ENCODE measurements around the gene PLK2. TPM values are rescaled to one million over a fixed set of nuclear protein-coding genes. Genes with fewer than 3 reads are reported as not detected.

PLK2 gene
- total and polyA plus RNA-seq, 4 donors = 20.1 to 363 (median 40.9) TPM

- H3K4me3 ChIP-seq = no peak overlapping the region
- no peaks in the 10 kb centered on the region for H3K36me3 ChIP-seq (ENCODE audit: control insufficient read depth in 4 of 4, insufficient read depth in 4 of 4, low read length in 4 of 4)
- TF ChIP-seq CTCF (IDR thresholded peaks at IDR 0.05; ENCODE audit: control extremely low read depth, extremely low read depth) = no peak
- H3K27me3 ChIP-seq (ENCODE audit: control insufficient read depth in 3 of 3, insufficient read depth in 3 of 3, low read length in 2 of 3) = no peaks in the 10 kb centered on the region
- ATAC-seq (ENCODE audit: insufficient read depth, low FRiP score) (no peak), DNase-seq (peak in 2 of 3 donors; percentile 68 to 76)
- H3K4me1 ChIP-seq (ENCODE audit: control insufficient read depth in 5 of 5, insufficient read depth in 5 of 5, low read length in 5 of 5) = peaks cover 0 to 7% (median 0%) of the 10 kb centered on the region in 5 donors
- WGBS, 2 donors = 33 to 41% methylated on average over 2 of the region's 2 CpGs
- H3K9ac ChIP-seq (ENCODE audit: insufficient read depth in 1 of 2, low read length in 2 of 2) = no peak overlapping the region
- no peak overlapping the region for H3K27ac ChIP-seq (ENCODE audit: low read depth in 1 of 2, low read length in 1 of 2)
- H3K9me3 ChIP-seq (ENCODE audit: control insufficient read depth in 4 of 4, insufficient read depth in 3 of 4, low read length in 3 of 4) = no peaks in the 10 kb centered on the region
Measured at GRCh38 chr5:58410441-58410840, 49.4 kb downstream of the PLK2 start.

GRCh38 chr5:58407042-58407719 lies 52.7 kb downstream of the PLK2 start:
- H3K27ac ChIP-seq (ENCODE audit: low read depth in 1 of 2, low read length in 1 of 2) = no peak overlapping the region
- DNase-seq = no peak
- H3K27me3 ChIP-seq (ENCODE audit: control insufficient read depth in 3 of 3, insufficient read depth in 3 of 3, low read length in 2 of 3) = no peaks in the 10 kb centered on the region
- H3K36me3 ChIP-seq (ENCODE audit: control insufficient read depth in 4 of 4, insufficient read depth in 4 of 4, low read length in 4 of 4) = no peaks in the 10 kb centered on the region
- no peak overlapping the region for H3K9ac ChIP-seq (ENCODE audit: insufficient read depth in 1 of 2, low read length in 2 of 2)
- H3K4me3 ChIP-seq = no peak overlapping the region
- 91 to 93% methylated on average over 1 of the region's 1 CpG for WGBS, 2 donors
- TF ChIP-seq CTCF (IDR thresholded peaks at IDR 0.05; ENCODE audit: control extremely low read depth, extremely low read depth) = no peak
- no peaks in the 10 kb centered on the region for H3K9me3 ChIP-seq (ENCODE audit: control insufficient read depth in 4 of 4, insufficient read depth in 3 of 4, low read length in 3 of 4)
- H3K4me1 ChIP-seq (ENCODE audit: control insufficient read depth in 5 of 5, insufficient read depth in 5 of 5, low read length in 5 of 5) = no peaks in the 10 kb centered on the region
- ATAC-seq (ENCODE audit: insufficient read depth, low FRiP score) = no peak

GRCh38 chr5:58406394-58406793 lies 53.5 kb downstream of the PLK2 start:
- no peak for TF ChIP-seq CTCF (IDR thresholded peaks at IDR 0.05; ENCODE audit: control extremely low read depth, extremely low read depth)
- H3K27me3 ChIP-seq (ENCODE audit: control insufficient read depth in 3 of 3, insufficient read depth in 3 of 3, low read length in 2 of 3) = no peaks in the 10 kb centered on the region
- no peaks in the 10 kb centered on the region for H3K4me1 ChIP-seq (ENCODE audit: control insufficient read depth in 5 of 5, insufficient read depth in 5 of 5, low read length in 5 of 5)
- H3K9me3 ChIP-seq (ENCODE audit: control insufficient read depth in 4 of 4, insufficient read depth in 3 of 4, low read length in 3 of 4) = no peaks in the 10 kb centered on the region
- no peak overlapping the region for H3K9ac ChIP-seq (ENCODE audit: insufficient read depth in 1 of 2, low read length in 2 of 2)
- ATAC-seq (ENCODE audit: insufficient read depth, low FRiP score) (no peak), DNase-seq (no peak)
- H3K36me3 ChIP-seq (ENCODE audit: control insufficient read depth in 4 of 4, insufficient read depth in 4 of 4, low read length in 4 of 4) = no peaks in the 10 kb centered on the region
- 93 to 97% methylated on average over 2 of the region's 2 CpGs for WGBS, 2 donors
- no peak overlapping the region for H3K4me3 ChIP-seq
- no peak overlapping the region for H3K27ac ChIP-seq (ENCODE audit: low read depth in 1 of 2, low read length in 1 of 2)

GRCh38 chr5:58405175-58405574 lies 54.7 kb downstream of the PLK2 start:
- Histone ChIP-seq H3K27ac (ENCODE audit: low read depth in 1 of 2, low read length in 1 of 2) (no peak overlapping the region), H3K27me3 (ENCODE audit: control insufficient read depth in 3 of 3, insufficient read depth in 3 of 3, low read length in 2 of 3) (no peaks in the 10 kb centered on the region), H3K4me3 (no peak overlapping the region), H3K9ac (ENCODE audit: insufficient read depth in 1 of 2, low read length in 2 of 2) (no peak overlapping the region), H3K4me1 (ENCODE audit: control insufficient read depth in 5 of 5, insufficient read depth in 5 of 5, low read length in 5 of 5) (no peaks in the 10 kb centered on the region), H3K36me3 (ENCODE audit: control insufficient read depth in 4 of 4, insufficient read depth in 4 of 4, low read length in 4 of 4) (no peaks in the 10 kb centered on the region), H3K9me3 (ENCODE audit: control insufficient read depth in 4 of 4, insufficient read depth in 3 of 4, low read length in 3 of 4) (no peaks in the 10 kb centered on the region)
- no peak for TF ChIP-seq CTCF (IDR thresholded peaks at IDR 0.05; ENCODE audit: control extremely low read depth, extremely low read depth)
- DNase-seq = no peak
- ATAC-seq (ENCODE audit: insufficient read depth, low FRiP score) = no peak
- WGBS, 2 donors = 50 to 63% methylated on average over 2 of the region's 2 CpGs
